GM12878 (cell line): Measurements from ENCODE around the gene SERPINE3. TPM values are rescaled to one million over a fixed set of nuclear protein-coding genes. Genes with fewer than 3 reads are reported as not detected.

ENCODE experiments used
- ATAC-seq: fragments of 200-7000 bp; cut with Tn5 transposase; 3 replicates; pipeline ENCODE4 v1.9.1; 2020; ENCODE audit warnings: mild to moderate bottlenecking, moderate library complexity
- BruUV-seq: library from RNA; stranded (reverse); fragments of 400-500 nt; replicated peaks from 2 replicates; lab custom pipeline; 2021; lab: Mats Ljungman, UMichigan
- CTCF ChIA-PET: fragments of 300-600 bp; sonication (Branson Sonifier 250); formaldehyde crosslinking; extraction: SDS; loops from one replicate; lab custom pipeline; 2021; ENCODE audit warnings: inconsistent platforms; lab: Yijun Ruan, JAX
- POLR2A ChIA-PET: fragments of 350-600 bp; formaldehyde crosslinking; extraction: SDS; loops from one replicate; lab custom pipeline; 2021; ENCODE audit warnings: inconsistent platforms; lab: Charles Lee
- RAD21 ChIA-PET: fragments of 300-600 bp; sonication (Branson Sonifier 250); formaldehyde crosslinking; loops from one replicate; lab custom pipeline; 2023; ENCODE audit warnings: antibody characterized with exemption; ENCODE audit not compliant: unreplicated experiment; lab: Charles Lee
- SMC1A ChIA-PET: fragments of 300-600 bp; sonication (Branson Sonifier 250); formaldehyde crosslinking; loops from one replicate; lab custom pipeline; 2023; ENCODE audit not compliant: unreplicated experiment, uncharacterized antibody; lab: Charles Lee
- DNase-seq: peaks from one replicate; pipeline ENCODE4 v3.0.0-alpha.2; 2011; ENCODE audit warnings: low read depth, low spot score
- FAIRE-seq: peaks from 3 replicates; lab custom pipeline; 2011; peaks lifted over from hg19 to GRCh38; lab: Jason Lieb, UNC
- H2AFZ ChIP-seq: 2 replicates; pipeline ENCODE4 v1.6.0; 2011; ENCODE audit warnings: low read depth, low read length, control low read depth; ENCODE audit not compliant: control insufficient read depth
- H3K27ac ChIP-seq: 2 replicates; pipeline ENCODE4 v1.5.1; 2011; ENCODE audit warnings: control low read depth; ENCODE audit not compliant: control insufficient read depth, insufficient read depth
- H3K27me3 ChIP-seq, 2 experiments: replicated peaks in 1 of 2; 2 replicates each; pipeline versions ENCODE4 v1.6.0 to v1.6.1; 2011; ENCODE audit warnings: low read length in 1 of 2; ENCODE audit not compliant: control insufficient read depth in 2 of 2, insufficient read depth in 2 of 2
- H3K36me3 ChIP-seq, 2 experiments: 2 replicates each; pipeline ENCODE4 v1.5.1; 2011; ENCODE audit warnings: low read length in 1 of 2; ENCODE audit not compliant: control insufficient read depth in 2 of 2, insufficient read depth in 2 of 2
- H3K4me1 ChIP-seq: 2 replicates; pipeline ENCODE4 v1.6.1; 2011; ENCODE audit warnings: mild to moderate bottlenecking, low read length, moderate library complexity, mixed read lengths; ENCODE audit not compliant: control insufficient read depth, insufficient read depth
- H3K4me2 ChIP-seq: 2 replicates; pipeline ENCODE4 v1.6.0; 2011; ENCODE audit warnings: control low read depth; ENCODE audit not compliant: control insufficient read depth, insufficient read depth
- H3K4me3 ChIP-seq: fragments of 200-600 bp; sonication (generic); 2 replicates; pipeline ENCODE4 v1.5.1; 2016
- H3K79me2 ChIP-seq: 2 replicates; pipeline ENCODE4 v1.6.0; 2011; ENCODE audit warnings: low read length; ENCODE audit not compliant: control insufficient read depth, insufficient read depth
- H3K9ac ChIP-seq: 2 replicates; pipeline ENCODE4 v1.8.0; 2011; ENCODE audit warnings: low read length, control low read depth, mixed read lengths; ENCODE audit not compliant: control insufficient read depth, insufficient read depth
- H3K9me3 ChIP-seq: replicated peaks from 3 replicates; pipeline ENCODE4 v1.5.1; 2011; ENCODE audit warnings: mild to moderate bottlenecking, low read length; ENCODE audit not compliant: control insufficient read depth, insufficient read depth
- H4K20me1 ChIP-seq: 2 replicates; pipeline ENCODE4 v1.6.0; 2011; ENCODE audit not compliant: control insufficient read depth, insufficient read depth
- EP300 ChIP-seq, 2 experiments: fragments of 150-350 bp in 1 of 2; IDR thresholded peaks; 2 replicates each; pipeline ENCODE4 v1.6.1; 2011 to 2012; ENCODE audit warnings: low read depth in 2 of 2, low read length in 2 of 2, borderline replicate concordance in 1 of 2, improper control_type of control experiment in 1 of 2, inconsistent platforms in 1 of 2; ENCODE audit not compliant: control insufficient read depth in 1 of 2
- HCFC1 ChIP-seq: fragments of 150-350 bp; IDR thresholded peaks from 2 replicates; pipeline ENCODE4 v1.6.1; 2014; ENCODE audit warnings: low read length
- JUND ChIP-seq: IDR thresholded peaks from 2 replicates; pipeline ENCODE4 v1.6.1; 2012; ENCODE audit warnings: low read depth, mild to moderate bottlenecking, low read length, improper control_type of control experiment, moderate library complexity
- KLF5 ChIP-seq: fragments of 450-650 bp; IDR thresholded peaks from 2 replicates; pipeline ENCODE4 v1.6.1; 2014; ENCODE audit warnings: mild to moderate bottlenecking; ENCODE audit not compliant: partially characterized antibody
- MTA2 ChIP-seq: fragments of 450-650 bp; IDR thresholded peaks from 2 replicates; pipeline ENCODE4 v1.6.1; 2016; ENCODE audit warnings: low read depth, mild to moderate bottlenecking, moderate library complexity
- MYB ChIP-seq: fragments of 150-350 bp; IDR thresholded peaks from 2 replicates; pipeline ENCODE4 v1.6.1; 2014; ENCODE audit warnings: mild to moderate bottlenecking, low read depth, low read length, borderline replicate concordance
- NR2C1 ChIP-seq: fragments of 450-650 bp; IDR thresholded peaks from 2 replicates; pipeline ENCODE4 v1.6.1; 2017; ENCODE audit warnings: antibody characterized with exemption, mild to moderate bottlenecking, moderate library complexity
- NR2C2 ChIP-seq: IDR thresholded peaks from 2 replicates; pipeline ENCODE4 v1.6.1; 2011; ENCODE audit warnings: borderline replicate concordance, low read depth; ENCODE audit not compliant: control insufficient read depth, insufficient read length
- PAX5 ChIP-seq: IDR thresholded peaks from 2 replicates; pipeline ENCODE4 v1.6.1; 2011; ENCODE audit warnings: low read depth, low read length, borderline replicate concordance
- POU2F2 ChIP-seq: IDR thresholded peaks from 3 replicates; pipeline ENCODE4 v1.6.1; 2011; ENCODE audit warnings: low read depth, mild to moderate bottlenecking, low read length, borderline replicate concordance
- RAD51 ChIP-seq: fragments of 450-650 bp; IDR thresholded peaks from 2 replicates; pipeline ENCODE4 v1.6.1; 2016; ENCODE audit warnings: moderate library complexity, mild to moderate bottlenecking, inconsistent platforms
- TCF3 ChIP-seq: IDR thresholded peaks from 2 replicates; pipeline ENCODE4 v1.6.1; 2012; ENCODE audit warnings: low read depth, mild to moderate bottlenecking, low read length, borderline replicate concordance; ENCODE audit not compliant: insufficient read depth
- TCF7 ChIP-seq: IDR thresholded peaks from 2 replicates; pipeline ENCODE4 v1.6.1; 2014; ENCODE audit warnings: antibody characterized with exemption, borderline replicate concordance
- WRNIP1 ChIP-seq: IDR thresholded peaks from 2 replicates; pipeline ENCODE4 v1.6.1; 2011; ENCODE audit warnings: low read depth, low read length, improper control_type of control experiment, borderline replicate concordance
- WGBS: methylation state at CpG from one replicate; pipeline ENCODE4 v1.1.6; 2016; ENCODE audit warnings: low lambda C conversion rate; ENCODE audit not compliant: insufficient replicate concordance, insufficient coverage; ENCODE audit errors: missing lambda C conversion rate; 5-methylcytosine and 5-hydroxymethylcytosine counted together
- in situ Hi-C: fragments of 300-500 bp; cut with MboI; formaldehyde crosslinking; loops from 9 replicates; pipeline ENCODE4 v1.14.3; 2018; ENCODE audit warnings: mixed read lengths
- intact Hi-C: fragments of 100-400 bp; cut with micrococcal nuclease; formaldehyde crosslinking; loops from one replicate; pipeline ENCODE4 v1.14.2; 2022; ENCODE audit not compliant: unreplicated experiment
- polyA plus RNA-seq, 11 experiments: library from polyadenylated mRNA; depleted of rRNA in 4 of 11; unstranded in 6 of 11; stranded (reverse) in 5 of 11; fragments of >200 nt; fragmentation: Nextera tagmentation in 4 of 11; fragmentation: Illumina TruSeq in 1 of 11; extraction: Ambion mirVana in 4 of 11; extraction: Trizol in 1 of 11; gene quantifications; 1 replicate in 1 of 11; 2 replicates in 10 of 11; pipeline versions ENCODE4 v1.2.1 to v1.2.3, GENCODE V29; 2011 to 2016; ENCODE audit warnings: inconsistent platforms in 2 of 11, missing spikeins in 2 of 11, low read depth in 1 of 11
- total RNA-seq, 4 experiments: library from RNA; depleted of rRNA in 3 of 4; stranded (reverse); fragments of >200 nt in 3 of 4; fragmentation: Illumina TruSeq in 1 of 4; extraction: Trizol in 1 of 4; gene quantifications; 2 replicates each; pipeline versions ENCODE4 v1.2.1 to v1.2.3, GENCODE V29; 2013 to 2021
- TF ChIP-seq, protein P1 (sequence below): fragments of 450-650 bp; formaldehyde crosslinking; IDR thresholded peaks from 2 replicates; pipeline ENCODE4 v1.4.0; 2020; ENCODE audit warnings: mild to moderate bottlenecking, moderate library complexity
- TF ChIP-seq, protein P2 (sequence below): fragments of 150-350 bp; IDR thresholded peaks from 2 replicates; pipeline ENCODE4 v1.6.1; 2014; ENCODE audit warnings: mild to moderate bottlenecking, low read depth, low read length

The SERPINE3 gene
- total and polyA plus RNA-seq, 10 of the 15 experiments (the other 5 are each of a cell fraction or from before 2014, with no cell fraction given): 0.19 TPM; not detected in 9

DNA sequence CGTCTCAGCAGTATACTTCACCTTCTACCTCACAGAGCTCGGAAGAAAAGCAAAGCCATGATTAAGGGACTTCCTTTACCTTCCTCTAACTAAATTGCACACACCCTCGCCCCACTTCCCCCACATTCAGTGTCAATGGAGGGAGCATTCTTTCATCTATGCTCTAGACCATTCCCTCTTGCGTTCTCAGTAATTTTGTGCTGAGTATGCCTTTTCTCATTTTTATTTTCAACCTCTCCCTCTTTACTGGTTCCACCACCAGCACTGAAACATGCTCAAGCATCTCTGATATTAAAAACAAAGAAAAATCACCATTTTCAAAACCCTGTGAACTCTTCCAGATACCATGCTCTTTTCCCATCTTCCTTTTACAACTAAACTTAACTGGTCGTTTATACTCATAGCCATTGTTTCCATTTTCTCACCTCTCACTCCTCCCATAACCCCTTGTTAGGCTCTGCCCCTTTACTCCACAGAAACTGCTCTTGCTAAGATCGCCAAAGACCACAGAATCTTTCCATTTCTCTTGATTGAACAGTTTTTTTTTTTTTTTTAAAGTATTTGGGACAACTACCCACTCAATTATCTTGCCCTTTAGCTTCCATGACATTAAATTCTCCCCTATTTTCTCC is 32.4 kb downstream of the SERPINE3 start (continued):
- TF ChIP-seq, protein P1, sequence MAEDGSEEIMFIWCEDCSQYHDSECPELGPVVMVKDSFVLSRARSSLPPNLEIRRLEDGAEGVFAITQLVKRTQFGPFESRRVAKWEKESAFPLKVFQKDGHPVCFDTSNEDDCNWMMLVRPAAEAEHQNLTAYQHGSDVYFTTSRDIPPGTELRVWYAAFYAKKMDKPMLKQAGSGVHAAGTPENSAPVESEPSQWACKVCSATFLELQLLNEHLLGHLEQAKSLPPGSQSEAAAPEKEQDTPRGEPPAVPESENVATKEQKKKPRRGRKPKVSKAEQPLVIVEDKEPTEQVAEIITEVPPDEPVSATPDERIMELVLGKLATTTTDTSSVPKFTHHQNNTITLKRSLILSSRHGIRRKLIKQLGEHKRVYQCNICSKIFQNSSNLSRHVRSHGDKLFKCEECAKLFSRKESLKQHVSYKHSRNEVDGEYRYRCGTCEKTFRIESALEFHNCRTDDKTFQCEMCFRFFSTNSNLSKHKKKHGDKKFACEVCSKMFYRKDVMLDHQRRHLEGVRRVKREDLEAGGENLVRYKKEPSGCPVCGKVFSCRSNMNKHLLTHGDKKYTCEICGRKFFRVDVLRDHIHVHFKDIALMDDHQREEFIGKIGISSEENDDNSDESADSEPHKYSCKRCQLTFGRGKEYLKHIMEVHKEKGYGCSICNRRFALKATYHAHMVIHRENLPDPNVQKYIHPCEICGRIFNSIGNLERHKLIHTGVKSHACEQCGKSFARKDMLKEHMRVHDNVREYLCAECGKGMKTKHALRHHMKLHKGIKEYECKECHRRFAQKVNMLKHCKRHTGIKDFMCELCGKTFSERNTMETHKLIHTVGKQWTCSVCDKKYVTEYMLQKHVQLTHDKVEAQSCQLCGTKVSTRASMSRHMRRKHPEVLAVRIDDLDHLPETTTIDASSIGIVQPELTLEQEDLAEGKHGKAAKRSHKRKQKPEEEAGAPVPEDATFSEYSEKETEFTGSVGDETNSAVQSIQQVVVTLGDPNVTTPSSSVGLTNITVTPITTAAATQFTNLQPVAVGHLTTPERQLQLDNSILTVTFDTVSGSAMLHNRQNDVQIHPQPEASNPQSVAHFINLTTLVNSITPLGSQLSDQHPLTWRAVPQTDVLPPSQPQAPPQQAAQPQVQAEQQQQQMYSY (CRISPR knock-in tag): no peak
- no peak for TF ChIP-seq RAD51
- TF ChIP-seq TCF7: no peak
- TF ChIP-seq, protein P2, sequence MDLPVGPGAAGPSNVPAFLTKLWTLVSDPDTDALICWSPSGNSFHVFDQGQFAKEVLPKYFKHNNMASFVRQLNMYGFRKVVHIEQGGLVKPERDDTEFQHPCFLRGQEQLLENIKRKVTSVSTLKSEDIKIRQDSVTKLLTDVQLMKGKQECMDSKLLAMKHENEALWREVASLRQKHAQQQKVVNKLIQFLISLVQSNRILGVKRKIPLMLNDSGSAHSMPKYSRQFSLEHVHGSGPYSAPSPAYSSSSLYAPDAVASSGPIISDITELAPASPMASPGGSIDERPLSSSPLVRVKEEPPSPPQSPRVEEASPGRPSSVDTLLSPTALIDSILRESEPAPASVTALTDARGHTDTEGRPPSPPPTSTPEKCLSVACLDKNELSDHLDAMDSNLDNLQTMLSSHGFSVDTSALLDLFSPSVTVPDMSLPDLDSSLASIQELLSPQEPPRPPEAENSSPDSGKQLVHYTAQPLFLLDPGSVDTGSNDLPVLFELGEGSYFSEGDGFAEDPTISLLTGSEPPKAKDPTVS: no peak
- TF ChIP-seq, all 136 proteins: peak for 0

DNA sequence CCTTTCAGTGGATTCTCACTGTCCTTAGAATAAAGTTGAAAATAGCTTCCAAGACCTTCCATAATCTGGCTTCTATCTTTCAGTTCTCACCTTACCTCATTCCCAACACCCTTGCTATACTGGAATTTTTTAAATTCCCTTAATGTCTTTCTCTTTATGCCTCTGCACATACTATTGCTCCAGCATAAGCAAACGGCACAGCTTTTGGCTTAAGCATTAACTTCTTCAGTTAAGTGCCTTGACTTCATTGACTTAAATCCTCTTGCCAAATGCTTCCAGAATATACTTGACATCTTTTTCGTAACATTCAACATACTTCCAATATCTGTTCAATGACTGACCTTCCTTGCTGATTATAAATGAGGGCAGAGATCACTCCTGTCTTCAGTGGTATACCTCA is 34.0 kb downstream of the SERPINE3 start:
- ChIA-PET RAD21 (no interaction called here), SMC1A (no interaction called here), POLR2A (no interaction called here), CTCF (no interaction called here)
- Histone ChIP-seq H3K4me2 (no peak overlapping the region), H3K36me3 (peaks cover 0 to 42% of the 10 kb centered on the region in 2 experiments; a peak in 3 of 4 replicates), H2AFZ (no peak overlapping the region), H3K27me3 (no peaks in the 10 kb centered on the region), H3K4me1 (no peaks in the 10 kb centered on the region), H4K20me1 (no peaks in the 10 kb centered on the region), H3K9ac (no peak overlapping the region), H3K79me2 (no peaks in the 10 kb centered on the region), H3K4me3 (no peak overlapping the region), H3K9me3 (no peaks in the 10 kb centered on the region), H3K27ac (no peak overlapping the region)
- in situ Hi-C loops (no loop called here), intact Hi-C loops (no loop called here)
- FAIRE-seq: no peak
- no peak for DNase-seq
- ATAC-seq: no peak
- no TSS peak for BruUV-seq
- WGBS: 94% methylated on average over 2 of the region's 2 CpGs
- no peak for TF ChIP-seq EP300 (IDR thresholded peaks at IDR 0.05; ENCODE audit: borderline replicate concordance in 1 of 2, control insufficient read depth in 1 of 2, low read depth in 2 of 2, low read length in 2 of 2)
- TF ChIP-seq MYB: no peak
- no peak for TF ChIP-seq PAX5
- no peak for TF ChIP-seq HCFC1
- no peak for TF ChIP-seq TCF3
- no peak for TF ChIP-seq JUND
- no peak for TF ChIP-seq NR2C2
- no peak for TF ChIP-seq NR2C1
- no peak for TF ChIP-seq POU2F2
- no peak for TF ChIP-seq MTA2
- no peak for TF ChIP-seq KLF5
- no peak for TF ChIP-seq WRNIP1
